Measurements from ENCODE around the gene CCR7.

Gene CCR7

DNA sequence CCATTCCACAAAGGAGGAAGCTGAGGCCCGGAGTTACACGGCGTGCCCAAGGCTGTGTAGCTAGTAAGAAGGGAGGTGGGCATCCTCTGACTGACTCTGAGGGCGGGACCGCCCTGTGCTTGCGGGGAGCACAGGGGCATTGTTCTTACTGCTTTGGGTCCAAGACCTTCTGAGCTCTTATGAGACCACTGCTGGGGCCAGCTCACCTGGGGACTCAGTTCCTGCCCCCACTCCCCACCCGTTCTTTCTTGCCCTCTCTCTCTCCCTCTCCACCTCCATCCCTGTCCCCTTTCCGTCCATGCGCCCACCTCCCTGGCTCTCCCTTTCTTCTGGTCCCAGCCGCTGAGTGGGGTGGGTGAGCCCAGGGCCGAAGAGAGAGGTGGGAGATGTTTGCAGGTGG, 19.6 kb downstream of the CCR7 start:
- TF ChIP-seq POLR2A (IDR thresholded peaks at IDR 0.05; ENCODE audit: low read depth, low read length), result no peak
- DNase-seq (ENCODE audit: insufficient read length, low spot score), result no peak
- no peak for FAIRE-seq

DNA sequence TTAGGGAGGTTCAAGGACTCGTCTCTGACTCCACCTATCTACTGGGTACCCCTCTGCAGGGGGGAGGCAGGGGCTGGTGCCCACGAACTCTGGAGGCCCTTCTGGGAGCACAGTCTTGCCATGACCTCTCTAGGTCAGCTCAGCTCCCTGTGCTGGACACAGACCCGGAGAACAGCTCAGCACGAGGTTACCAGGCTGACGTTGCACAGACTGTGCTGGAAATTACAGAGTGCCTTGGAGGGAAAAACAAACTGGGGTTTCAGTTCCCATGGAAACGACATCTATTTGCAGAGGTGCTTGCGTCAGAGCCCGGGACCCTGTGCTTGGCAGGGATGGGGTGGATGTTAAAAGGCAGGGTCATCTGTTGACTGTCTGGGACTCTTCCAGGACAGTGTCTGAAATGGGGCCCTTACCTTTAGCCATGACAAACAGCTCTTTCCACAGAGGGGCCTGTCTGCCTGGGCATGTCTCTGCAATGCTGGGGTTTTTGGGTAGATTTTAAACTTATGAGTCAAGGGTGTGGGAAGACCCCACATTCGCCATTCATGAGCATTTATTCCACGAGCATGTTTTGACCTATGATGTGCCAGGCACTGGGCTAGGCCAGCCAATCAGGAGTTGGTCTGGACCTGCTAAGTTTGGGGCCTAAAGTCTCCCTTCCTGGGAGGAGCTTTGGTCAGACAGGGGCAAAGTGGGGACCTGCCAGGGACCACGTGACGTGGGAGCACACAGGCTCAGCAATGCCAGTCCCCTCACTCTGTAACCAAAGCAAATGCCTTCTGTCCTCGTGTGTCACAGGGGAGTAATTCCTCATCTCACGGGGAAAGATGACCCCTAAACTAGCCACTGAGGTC, 22.5 kb downstream of the CCR7 start:
- DNase-seq (ENCODE audit: insufficient read length, low spot score) (no peak), FAIRE-seq (no peak)
- TF ChIP-seq POLR2A (IDR thresholded peaks at IDR 0.05; ENCODE audit: low read depth, low read length), result no peak

DNA sequence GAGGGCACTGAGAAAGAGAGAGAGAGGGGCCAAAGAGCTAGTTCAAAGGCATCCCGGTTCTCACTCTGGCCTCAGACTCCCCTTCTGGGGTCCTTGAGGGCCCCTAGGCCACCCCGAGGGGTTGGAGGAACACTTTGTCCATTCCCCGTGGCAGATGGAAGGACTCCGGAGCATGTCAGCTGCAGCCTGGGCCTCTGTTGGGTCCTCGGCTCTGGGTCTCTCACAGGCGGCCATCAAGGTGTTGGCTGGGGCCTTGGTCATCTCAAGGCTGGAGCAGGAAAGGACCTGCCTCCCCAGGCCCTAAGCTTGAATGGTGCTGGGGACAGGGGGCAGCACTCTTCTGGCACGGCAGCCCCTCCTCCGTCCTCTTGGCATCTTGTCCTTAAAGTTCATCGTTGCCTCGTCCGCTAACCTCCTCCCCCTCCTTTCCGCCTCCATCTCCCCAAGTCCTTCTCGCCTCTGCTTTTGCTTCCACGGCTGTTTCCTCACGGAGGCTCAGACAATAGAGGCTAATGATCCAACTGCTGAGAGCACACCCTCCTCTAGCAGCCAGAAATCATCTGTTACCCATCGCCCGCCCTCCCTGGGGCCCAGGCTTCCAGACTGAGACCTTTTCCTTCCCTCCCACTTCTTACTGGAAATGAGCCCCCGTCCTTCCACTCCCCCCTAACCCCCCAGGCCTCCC, 23.3 kb downstream of the CCR7 start:
- FAIRE-seq (no peak), DNase-seq (ENCODE audit: insufficient read length, low spot score) (no peak)
- TF ChIP-seq POLR2A (IDR thresholded peaks at IDR 0.05; ENCODE audit: low read depth, low read length), result no peak

DNA sequence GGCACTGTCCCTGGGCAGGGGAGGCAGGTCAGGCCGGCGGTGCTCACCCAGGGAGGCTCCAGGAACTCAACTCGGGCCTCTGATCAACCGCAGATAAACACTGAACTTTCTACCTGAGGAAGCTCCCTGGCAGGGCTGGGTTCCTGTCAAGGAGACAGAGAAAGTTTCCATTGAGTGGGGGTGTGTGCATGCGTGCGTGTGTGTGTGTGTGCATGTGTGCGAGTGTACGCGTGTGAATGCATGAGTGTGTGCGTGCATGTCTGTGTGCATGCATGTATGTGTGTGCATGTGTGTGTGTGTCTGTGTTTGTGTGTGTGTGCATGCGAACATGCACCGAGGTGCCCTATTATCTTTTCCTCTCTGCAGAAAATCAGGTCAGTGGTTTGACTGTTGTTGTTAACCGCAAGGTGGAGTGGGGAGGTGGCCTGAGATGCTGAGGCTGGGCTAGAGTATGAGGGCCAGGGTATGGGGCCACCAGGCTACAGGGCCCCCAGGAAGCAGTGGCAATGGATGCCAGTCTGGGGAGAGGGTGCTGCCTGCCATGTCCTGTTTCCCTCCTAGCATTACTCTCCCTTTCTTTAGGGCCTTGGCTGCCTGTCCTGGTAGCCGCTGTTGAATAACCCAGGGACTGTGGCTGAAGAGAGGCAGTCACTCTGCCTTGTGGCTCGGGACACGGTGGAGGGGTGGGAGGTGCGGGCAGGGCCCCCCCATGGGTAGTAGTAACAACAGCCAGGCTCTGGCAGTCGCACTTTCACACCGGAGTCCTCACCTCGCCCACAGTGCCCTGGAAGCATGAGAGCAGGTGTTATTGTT, 24.0 kb downstream of the CCR7 start:
- TF ChIP-seq POLR2A (IDR thresholded peaks at IDR 0.05; ENCODE audit: low read depth, low read length), result no peak
- no peak for FAIRE-seq
- DNase-seq (ENCODE audit: insufficient read length, low spot score), result no peak

DNA sequence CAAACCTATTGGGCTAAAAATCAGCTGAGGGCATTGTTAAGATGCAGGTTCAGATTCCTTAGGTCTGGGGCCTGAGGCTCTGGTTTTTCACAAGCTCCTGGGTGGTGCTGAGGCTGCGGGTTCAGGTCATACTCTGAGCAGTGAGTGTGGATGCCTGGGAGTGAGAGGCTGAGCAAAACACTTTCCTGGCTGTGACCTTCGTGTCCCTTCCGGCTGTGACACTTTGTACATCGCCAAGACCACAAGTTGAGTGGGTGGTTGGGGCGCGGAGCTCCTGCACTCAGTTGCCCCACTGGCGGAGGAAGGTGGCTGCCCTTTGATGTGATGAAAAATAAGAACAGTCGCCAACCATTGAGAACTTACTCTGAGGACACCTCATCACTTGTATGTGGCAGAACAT, 24.8 kb downstream of the CCR7 start:
- no peak for DNase-seq (ENCODE audit: insufficient read length, low spot score)
- no peak for FAIRE-seq
- no peak for TF ChIP-seq POLR2A (IDR thresholded peaks at IDR 0.05; ENCODE audit: low read depth, low read length)

GRCh38 chr17:40539711-40540411, 25.4 kb downstream of the CCR7 start:
- no peak for TF ChIP-seq POLR2A (IDR thresholded peaks at IDR 0.05; ENCODE audit: low read depth, low read length)
- FAIRE-seq, result no peak
- DNase-seq (ENCODE audit: insufficient read length, low spot score), result no peak

DNA sequence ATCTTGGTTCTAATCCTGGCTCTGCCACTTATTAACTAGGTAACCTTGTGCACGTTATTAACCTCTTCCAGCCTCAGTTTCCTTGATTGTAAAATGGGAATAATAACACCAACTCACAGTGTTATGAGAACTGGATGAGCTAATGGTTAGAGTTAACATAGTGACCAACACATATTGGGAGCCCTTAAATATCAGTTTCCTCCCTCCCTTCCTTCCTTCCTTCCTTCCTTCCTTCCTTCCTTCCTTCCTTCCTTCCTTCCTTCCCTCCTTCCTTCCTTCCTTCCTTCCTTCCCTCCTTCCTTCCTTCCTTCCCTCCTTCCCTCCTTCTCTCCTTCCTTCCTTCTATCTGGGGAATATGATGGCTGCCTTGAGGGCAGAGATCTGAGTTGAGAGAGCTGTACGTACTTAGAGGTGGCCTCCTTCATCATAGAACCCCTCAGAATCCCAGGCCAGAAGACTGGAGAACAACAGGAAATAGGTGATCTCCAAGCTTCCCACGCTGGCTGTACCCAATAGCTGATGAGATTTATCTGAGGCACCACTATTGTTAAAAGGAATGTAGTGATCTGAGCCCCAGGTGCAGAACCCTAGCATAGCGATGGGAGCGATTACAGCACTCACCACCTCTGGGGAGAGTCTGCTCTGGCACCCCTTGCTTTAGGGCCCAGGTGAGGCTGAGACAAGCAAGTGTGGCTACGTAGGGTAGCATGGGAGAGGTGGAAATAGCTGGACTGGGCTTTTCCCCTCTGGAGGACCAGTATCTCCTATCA, 26.2 kb downstream of the CCR7 start:
- no peak for TF ChIP-seq POLR2A (IDR thresholded peaks at IDR 0.05; ENCODE audit: low read depth, low read length)
- FAIRE-seq (no peak), DNase-seq (ENCODE audit: insufficient read length, low spot score) (no peak)

GRCh38 chr17:40538019-40538935, 27.0 kb downstream of the CCR7 start:
- DNase-seq (ENCODE audit: insufficient read length, low spot score), result no peak
- no peak for FAIRE-seq
- no peak for TF ChIP-seq POLR2A (IDR thresholded peaks at IDR 0.05; ENCODE audit: low read depth, low read length)

DNA sequence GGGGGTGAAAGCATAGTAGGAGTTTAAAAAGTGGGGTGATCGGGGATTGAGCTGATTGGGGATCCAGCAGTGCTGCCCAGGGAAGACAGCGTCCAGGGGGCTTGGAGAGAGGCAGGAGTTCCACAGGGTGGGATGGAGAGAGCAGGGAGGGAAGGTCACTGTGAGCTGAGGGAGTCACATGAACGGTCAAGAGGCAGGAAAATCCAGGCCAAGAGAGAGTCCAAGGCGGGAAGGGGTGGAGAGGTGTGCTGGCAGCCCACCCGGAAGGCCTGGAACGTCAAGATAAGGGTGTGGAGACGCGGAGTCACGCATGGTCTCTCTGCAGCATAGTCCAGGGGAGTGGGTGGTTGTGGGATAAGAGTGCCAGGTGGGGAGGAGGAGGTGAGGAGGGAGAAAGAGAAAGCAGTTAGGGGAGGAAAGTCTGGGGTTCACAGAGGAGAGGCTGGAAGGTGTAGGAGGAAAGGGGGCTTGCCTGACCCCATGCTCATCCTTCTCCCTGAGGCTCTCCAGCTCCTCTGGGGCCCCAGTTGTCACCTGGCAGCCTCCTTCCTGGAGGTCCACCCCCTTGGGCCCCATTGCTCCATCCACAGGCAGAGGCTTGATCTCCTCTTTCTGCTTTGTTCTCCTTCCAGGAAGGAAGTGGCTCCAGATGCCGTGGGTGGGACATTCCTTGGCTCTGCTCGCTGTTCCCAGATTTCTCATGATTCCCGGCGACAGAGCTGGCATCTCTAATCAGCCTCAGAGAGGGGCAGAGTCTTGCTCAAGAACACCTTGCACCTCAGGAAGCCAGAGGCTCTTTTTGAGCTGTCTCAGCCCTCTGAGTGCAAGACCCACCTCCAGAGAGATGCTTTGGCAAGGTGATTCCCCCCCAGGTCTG, 28.7 kb downstream of the CCR7 start:
- FAIRE-seq, result no peak
- no peak for DNase-seq (ENCODE audit: insufficient read length, low spot score)
- TF ChIP-seq POLR2A (IDR thresholded peaks at IDR 0.05; ENCODE audit: low read depth, low read length), result no peak

DNA sequence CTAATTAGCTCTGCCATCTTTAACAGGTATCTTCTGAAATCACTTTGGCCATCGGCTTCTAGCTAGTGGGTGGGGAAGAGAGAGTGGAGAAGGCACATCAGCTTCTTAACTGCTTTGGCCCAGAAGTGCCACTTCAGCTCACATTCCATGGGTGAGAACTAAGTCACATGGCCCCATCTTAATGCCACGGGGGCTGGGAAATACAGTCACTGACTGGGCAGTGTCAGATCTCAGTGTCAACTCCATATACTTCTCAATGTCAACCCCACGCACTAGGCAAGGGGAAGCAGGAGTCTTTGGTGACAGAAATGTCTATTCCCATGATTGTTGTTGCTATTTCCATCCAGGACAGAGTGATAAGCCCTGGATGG, 29.4 kb downstream of the CCR7 start:
- no peak for DNase-seq (ENCODE audit: insufficient read length, low spot score)
- no peak for TF ChIP-seq POLR2A (IDR thresholded peaks at IDR 0.05; ENCODE audit: low read depth, low read length)
- no peak for FAIRE-seq

GRCh38 chr17:40535438-40535837, 29.8 kb downstream of the CCR7 start:
- no peak for TF ChIP-seq POLR2A (IDR thresholded peaks at IDR 0.05; ENCODE audit: low read depth, low read length)
- FAIRE-seq (no peak), DNase-seq (ENCODE audit: insufficient read length, low spot score) (no peak)
